ENCODE data around the gene OTOR.

The OTOR gene

GRCh38 chr20:16749573-16749972, 1.4 kb downstream of the OTOR start:
- DNase-seq (ENCODE audit: low read depth, low spot score), result no peak

- DNase-seq (ENCODE audit: low read depth, low spot score), result no peak
Observed at GRCh38 chr20:16752082-16752481, 3.9 kb downstream of the OTOR start.

- DNase-seq (ENCODE audit: low read depth, low spot score), result no peak
Observed at GRCh38 chr20:16752901-16753300, 4.7 kb downstream of the OTOR start.

GRCh38 chr20:16758454-16759180, 10.5 kb downstream of the OTOR start:
- no peak for DNase-seq (ENCODE audit: low read depth, low spot score)

- DNase-seq (ENCODE audit: low read depth, low spot score), result no peak
Observed at GRCh38 chr20:16759181-16759563, 11.0 kb downstream of the OTOR start.

- no peak for DNase-seq (ENCODE audit: low read depth, low spot score)
Observed at GRCh38 chr20:16760431-16761304, 12.5 kb downstream of the OTOR start.

- DNase-seq (ENCODE audit: low read depth, low spot score), result no peak
Observed at GRCh38 chr20:16761305-16761829, 13.2 kb downstream of the OTOR start.

- DNase-seq (ENCODE audit: low read depth, low spot score), result no peak
Observed at GRCh38 chr20:16764560-16764959, 16.4 kb downstream of the OTOR start.

GRCh38 chr20:16771213-16771612, 23.1 kb downstream of the OTOR start:
- DNase-seq (ENCODE audit: low read depth, low spot score), result no peak

- no peak for DNase-seq (ENCODE audit: low read depth, low spot score)
Observed at GRCh38 chr20:16775961-16776360, 27.8 kb downstream of the OTOR start.

- no peak for DNase-seq (ENCODE audit: low read depth, low spot score)
Observed at GRCh38 chr20:16777126-16777525, 29.0 kb downstream of the OTOR start.

GRCh38 chr20:16778159-16778558, 30.0 kb downstream of the OTOR start:
- no peak for DNase-seq (ENCODE audit: low read depth, low spot score)

- no peak for DNase-seq (ENCODE audit: low read depth, low spot score)
Observed at GRCh38 chr20:16781496-16781895, 33.3 kb downstream of the OTOR start.

GRCh38 chr20:16785226-16785625, 37.1 kb downstream of the OTOR start:
- DNase-seq (ENCODE audit: low read depth, low spot score), result no peak

All from brain pericyte (primary cell).